Inflammatory macrophage (primary cell): ENCODE measurements around the gene CST6.

Source experiments
- DNase-seq, 2 donors: peaks; one replicate each; pipeline ENCODE4 v3.0.0-alpha.2; 2020 to 2022

The CST6 gene

DNA sequence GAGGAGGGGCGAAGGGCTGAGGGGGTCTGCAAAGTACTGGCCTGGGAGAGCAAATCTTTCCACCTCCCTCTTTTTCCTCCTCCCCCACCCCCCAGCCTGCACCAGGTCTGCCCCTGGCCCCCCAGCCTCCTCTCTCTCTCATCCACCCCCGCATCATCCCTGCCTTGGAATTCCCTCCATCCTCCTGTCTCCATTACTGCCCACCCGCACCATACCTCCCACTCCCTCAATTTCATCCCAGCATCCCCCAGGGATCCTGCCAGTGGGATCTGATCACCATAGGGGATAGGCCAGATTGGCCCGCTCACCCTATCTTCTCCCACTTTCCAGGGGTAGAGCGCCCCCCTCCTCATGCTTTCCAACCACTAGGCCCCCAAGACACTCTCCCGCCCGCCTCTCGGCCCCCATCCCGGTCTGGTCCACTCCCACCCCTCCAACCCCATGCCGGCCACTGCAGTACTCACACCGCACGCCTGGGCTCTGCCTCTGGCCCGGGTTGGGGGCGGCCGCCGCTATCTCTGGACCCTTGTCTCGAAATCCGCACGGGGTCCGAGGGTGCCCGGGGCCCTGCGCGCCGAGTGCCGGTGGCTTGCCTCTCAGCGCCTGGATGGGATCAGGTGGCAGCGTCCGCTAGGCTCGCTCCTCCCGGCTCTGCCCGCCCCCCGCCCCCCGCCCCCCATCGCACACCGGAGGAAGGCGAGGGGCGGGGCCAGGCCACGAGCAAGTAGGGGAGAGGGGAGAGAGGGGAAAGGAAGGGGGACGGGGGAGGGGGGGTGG lies 36.9 kb downstream of the CST6 start, which contains the start of gene GAL3ST3:
Gene GAL3ST3 (minus strand): TSS at position 615 of the 777 bp plus-strand sequence. CDS start 3,746 bp downstream, outside the sequence.
- DNase-seq, result no peak

DNA sequence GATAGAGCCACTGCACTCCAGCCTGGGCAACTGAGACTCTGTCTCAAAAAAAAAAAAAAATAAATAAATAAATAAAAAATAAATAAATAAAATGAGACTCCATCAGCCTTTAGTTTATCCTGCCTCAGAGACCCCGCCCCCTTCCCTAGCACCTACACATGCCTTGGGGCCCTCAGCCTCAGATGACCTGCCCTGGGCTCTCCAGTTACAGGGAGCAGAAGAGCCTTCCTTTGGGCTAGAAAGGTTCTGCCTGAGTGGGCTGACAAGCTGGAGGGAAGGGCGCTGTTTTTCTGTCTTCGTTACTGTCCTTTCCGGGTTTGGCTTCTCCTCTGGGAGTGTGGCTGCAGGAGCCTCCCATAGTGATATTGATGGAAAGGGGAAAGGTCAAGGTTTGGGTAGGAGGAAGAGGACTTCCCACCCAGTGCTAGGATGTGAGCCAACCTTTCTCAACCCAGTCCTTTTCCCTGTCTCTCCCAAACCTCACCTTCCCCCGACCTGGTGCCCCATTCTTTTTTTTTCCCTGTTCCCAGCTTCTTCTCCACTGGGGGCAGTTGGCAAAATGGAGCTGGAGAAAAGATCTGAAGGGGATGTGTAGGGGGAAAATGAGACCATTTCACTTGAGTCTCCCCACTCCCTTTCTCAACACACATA lies 38.9 kb downstream of the CST6 start:
- DNase-seq, result no peak

DNA sequence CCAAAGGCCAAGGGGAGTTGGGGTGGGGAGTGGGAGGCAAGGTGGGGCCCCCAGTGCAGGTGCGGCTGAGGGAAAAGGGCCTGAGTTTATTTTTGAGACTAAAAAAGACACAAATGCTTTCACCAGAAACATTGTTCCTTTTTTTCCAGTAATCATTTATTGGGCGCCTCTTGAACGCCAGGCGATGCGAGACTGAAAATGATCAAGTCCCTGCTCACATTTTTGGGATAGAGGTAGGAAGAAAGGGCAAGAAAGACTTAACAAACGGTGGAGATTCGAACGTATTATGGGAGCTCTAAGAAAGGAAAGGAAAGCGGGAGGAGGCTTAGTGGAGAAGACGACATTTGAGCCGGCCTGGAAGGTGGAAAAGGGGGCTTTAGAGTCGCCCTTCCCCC lies 39.6 kb downstream of the CST6 start:
- no peak for DNase-seq

DNA sequence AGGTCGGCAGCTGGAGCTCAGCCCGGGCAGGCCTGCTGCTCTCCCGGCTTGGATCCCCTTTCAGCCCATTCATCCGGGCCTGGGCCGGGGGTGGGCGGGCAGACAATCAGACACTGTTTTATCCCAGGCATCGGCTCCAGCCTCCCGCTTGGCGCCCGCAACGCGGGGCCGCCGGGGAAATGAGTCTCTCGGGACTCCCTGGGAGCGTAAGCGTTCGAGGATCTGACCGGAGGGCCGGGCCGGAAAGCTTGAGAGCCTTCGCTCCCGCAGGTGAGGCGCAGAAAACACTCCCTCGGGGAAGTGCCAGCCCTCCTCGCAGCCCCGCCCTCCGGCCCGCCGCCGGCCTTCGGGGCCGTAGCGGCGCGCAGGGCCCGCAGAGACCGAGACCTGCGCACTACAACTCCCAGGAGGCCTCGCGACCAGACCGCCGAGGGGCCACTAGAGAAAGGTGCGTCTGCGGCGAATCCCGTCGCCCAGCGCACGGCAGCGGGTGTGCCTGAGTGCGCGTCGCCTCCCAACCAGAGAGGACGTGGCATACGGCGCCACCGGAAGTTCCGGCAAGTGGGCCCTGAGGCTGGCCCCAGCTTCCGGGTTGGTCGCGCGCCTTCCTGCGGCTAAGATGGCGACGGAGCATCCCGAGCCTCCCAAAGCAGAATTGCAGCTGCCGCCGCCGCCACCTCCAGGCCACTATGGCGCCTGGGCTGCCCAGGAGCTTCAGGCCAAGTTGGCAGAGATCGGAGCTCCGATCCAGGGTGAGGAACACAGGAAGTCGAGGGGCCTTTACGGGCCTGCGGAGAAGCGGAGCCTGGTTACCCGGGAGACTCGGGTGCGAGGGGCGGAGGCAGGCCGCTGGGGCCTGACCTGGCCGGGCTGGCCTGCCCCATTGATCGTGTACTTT lies 40.2 kb downstream of the CST6 start, which contains the start of gene SF3B2:
Gene SF3B2 (plus strand): TSS at position 599 of the 898 bp plus-strand sequence. CDS start 21 bp downstream, at position 620.
- peak; percentile 97 to 99 for DNase-seq

DNA sequence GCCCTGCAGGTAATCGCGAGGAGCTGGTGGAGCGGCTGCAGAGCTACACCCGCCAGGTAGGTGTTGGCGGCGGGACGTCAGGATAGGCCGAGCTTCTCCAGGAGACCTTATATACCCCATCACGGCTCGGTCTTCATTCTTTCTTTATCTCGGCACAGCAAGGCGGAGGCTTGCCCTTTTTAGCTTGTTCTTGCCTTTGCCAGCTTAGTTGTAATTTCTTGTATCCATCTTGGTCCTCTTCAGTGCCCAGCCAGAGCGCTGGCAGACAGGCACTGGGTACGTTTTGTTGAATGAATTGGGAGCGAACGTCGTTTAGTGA lies 40.8 kb downstream of the CST6 start:
- DNase-seq, result no peak

DNA sequence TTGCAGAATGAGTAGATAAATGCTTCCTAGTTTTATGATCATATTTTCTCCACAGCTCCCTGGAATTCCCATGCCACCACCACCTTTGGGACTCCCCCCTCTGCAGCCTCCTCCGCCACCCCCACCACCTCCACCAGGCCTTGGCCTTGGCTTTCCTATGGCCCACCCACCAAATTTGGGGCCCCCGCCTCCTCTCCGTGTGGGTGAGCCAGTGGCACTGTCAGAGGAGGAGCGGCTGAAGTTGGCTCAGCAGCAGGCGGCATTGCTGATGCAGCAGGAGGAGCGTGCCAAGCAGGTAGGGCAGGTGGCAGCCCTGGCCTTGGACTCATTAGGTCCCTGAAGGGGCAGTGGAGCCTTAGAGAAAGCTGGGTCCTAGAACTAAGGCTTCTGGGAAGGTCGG lies 43.2 kb downstream of the CST6 start:
- no peak for DNase-seq

DNA sequence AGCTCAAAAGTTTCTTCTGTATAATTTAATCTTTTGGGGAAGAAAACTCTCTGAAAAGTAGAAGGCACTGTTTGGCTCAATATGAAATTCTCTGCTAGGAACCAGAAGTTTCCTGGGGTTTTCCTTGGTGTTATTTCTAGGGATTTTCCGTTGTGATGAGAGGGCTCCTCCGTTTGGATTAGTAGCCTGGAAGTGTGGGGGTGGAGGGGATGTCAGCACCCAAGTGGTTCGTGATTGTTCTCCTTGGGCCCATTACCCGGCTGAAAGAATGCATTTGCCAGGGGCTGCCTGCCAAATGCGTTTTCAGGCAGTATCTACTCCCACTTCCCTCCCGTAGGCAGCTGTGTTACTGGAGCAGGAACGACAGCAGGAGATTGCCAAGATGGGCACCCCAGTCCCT lies 44.7 kb downstream of the CST6 start:
- no peak for DNase-seq

DNA sequence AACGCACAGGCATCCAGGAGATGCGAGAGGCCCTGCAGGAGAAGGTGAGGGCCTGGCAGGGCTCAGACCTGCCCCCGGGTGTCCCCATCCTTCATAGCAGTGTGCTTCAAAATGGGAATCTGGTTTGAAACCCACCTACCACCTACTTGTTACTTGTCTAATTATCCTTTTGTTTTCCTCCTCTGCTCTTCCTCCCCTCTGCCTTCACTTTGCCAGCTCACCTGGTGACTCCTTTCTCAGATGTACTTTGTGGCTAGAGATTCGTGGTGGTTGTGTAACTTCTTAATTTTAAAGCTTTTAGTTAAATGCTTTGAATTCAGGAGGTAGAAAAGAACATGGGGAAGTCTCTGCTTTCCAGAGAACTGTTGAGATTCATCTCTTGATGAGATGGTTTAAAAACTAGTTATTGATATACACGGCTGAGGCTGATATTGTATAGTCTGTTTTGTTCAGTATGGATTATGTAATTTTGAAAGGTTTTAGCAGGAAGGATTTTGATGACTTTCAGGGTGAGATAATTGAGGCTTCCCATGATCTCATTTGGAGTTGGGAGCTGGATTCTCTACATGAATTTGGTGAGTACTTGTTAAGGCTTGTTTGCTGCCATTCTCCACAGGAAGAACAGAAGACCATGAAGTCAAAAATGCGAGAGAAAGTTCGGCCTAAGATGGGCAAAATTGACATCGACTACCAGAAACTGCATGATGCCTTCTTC lies 48.3 kb downstream of the CST6 start:
- DNase-seq, result no peak

DNA sequence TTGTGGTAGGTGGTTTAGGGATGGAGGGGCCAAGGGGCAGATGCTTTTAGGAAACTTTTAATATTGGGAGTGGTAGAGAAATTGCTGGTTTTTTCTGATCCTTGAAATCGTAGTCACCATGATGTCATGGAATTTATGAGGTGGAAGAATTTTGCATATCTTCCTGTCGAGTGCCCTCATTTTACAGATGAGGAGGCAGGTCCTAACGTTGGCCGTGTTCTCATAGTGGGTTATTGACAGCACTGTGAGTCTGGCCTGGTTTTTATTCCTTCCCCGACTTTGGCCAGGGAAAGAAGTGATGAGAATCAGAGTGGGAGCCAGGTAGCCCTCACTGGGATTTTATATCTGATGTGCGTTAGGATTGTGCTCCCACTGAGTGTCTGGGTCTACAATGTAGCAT lies 49.5 kb downstream of the CST6 start:
- no peak for DNase-seq

DNA sequence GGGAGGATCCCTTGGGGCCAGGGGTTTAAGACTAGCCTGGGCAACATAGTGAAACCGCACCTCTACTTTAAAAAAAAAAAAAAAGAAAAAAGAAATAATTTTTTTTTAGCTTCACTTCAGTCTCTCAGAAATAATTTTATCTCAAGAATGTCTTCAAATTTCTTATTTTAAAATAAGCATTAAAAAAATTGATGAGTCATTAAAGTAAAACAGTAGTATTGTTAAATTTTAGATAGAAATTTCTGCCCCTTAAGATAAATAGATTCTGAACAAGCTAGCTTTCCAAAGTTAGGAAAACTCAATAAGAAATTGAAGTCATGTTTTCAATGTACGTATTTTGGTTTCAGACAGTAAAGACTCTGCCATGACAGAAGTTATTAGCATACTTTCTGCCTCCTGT lies 50.6 kb downstream of the CST6 start:
- no peak for DNase-seq
